WTC11 (cell line): ENCODE measurements around the gene MCIDAS. TPM values are rescaled to one million over a fixed set of nuclear protein-coding genes. Genes with fewer than 3 reads are reported as not detected.

ENCODE experiments used
- ATAC-seq: fragments of 200-7000 bp; cut with Tn5 transposase; 2 replicates; pipeline ENCODE4 v1.10.0; 2021; ENCODE audit warnings: mild to moderate bottlenecking, moderate library complexity
- CTCF ChIA-PET: fragments of 300-600 bp; sonication (Branson Sonifier 250); formaldehyde crosslinking; loops from one replicate; lab custom pipeline; 2021; ENCODE audit warnings: antibody characterized with exemption; lab: Charles Lee
- POLR2A ChIA-PET: fragments of 350-600 bp; sonication (Branson Sonifier 250); formaldehyde crosslinking; loops from one replicate; lab custom pipeline; 2021; ENCODE audit warnings: antibody characterized with exemption; lab: Charles Lee
- DNase-seq: peaks from one replicate; pipeline ENCODE4 v3.0.0; 2021; ENCODE audit warnings: low spot score
- H3K27ac Mint-ChIP-seq: 2 replicates; pipeline ENCODE4 v1.8.0; 2021; ENCODE audit warnings: mixed read lengths
- H3K27me3 Mint-ChIP-seq: 2 replicates; pipeline ENCODE4 v1.8.0; 2021; ENCODE audit warnings: low read depth, mild to moderate bottlenecking, moderate library complexity, mixed read lengths
- H3K36me3 Mint-ChIP-seq: 2 replicates; pipeline ENCODE4 v1.8.0; 2021; ENCODE audit warnings: mixed read lengths
- H3K4me1 Mint-ChIP-seq: 2 replicates; pipeline ENCODE4 v1.8.0; 2022; ENCODE audit warnings: mixed read lengths
- H3K4me3 Mint-ChIP-seq: 2 replicates; pipeline ENCODE4 v1.8.0; 2021; ENCODE audit warnings: mild to moderate bottlenecking, moderate library complexity, mixed read lengths
- H3K9me3 Mint-ChIP-seq: 2 replicates; pipeline ENCODE4 v1.8.0; 2021; ENCODE audit warnings: mixed read lengths
- ATF2 ChIP-seq: sonication (generic); formaldehyde crosslinking; IDR thresholded peaks from 2 replicates; pipeline ENCODE4 v1.8.1; 2022; ENCODE audit warnings: low read depth, missing genetic modification reagents, borderline replicate concordance
- E2F1 ChIP-seq: sonication (generic); formaldehyde crosslinking; IDR thresholded peaks from 2 replicates; pipeline ENCODE4 v1.8.0; 2022; ENCODE audit warnings: mild to moderate bottlenecking, missing genetic modification reagents
- E2F5 ChIP-seq: sonication (generic); formaldehyde crosslinking; IDR thresholded peaks from 2 replicates; pipeline ENCODE4 v1.8.1; 2022; ENCODE audit warnings: mild to moderate bottlenecking, moderate library complexity, missing genetic modification reagents
- FOXJ3 ChIP-seq: sonication (generic); formaldehyde crosslinking; IDR thresholded peaks from 2 replicates; pipeline ENCODE4 v1.9.0; 2021; ENCODE audit warnings: missing genetic modification reagents, mild to moderate bottlenecking, borderline replicate concordance
- GRHL2 ChIP-seq: fragments of 250-450 bp; sonication (Bioruptor Pico); IDR thresholded peaks from 2 replicates; pipeline ENCODE4 v1.8.0; 2022; ENCODE audit warnings: mild to moderate bottlenecking, moderate library complexity; ENCODE audit not compliant: insufficient replicate concordance, severe bottlenecking
- IRF1 ChIP-seq: sonication (generic); formaldehyde crosslinking; IDR thresholded peaks from 2 replicates; pipeline ENCODE4 v1.8.0; 2023; ENCODE audit warnings: missing genetic modification reagents
- JAZF1 ChIP-seq: fragments of 250-450 bp; sonication (Bioruptor Pico); IDR thresholded peaks from 2 replicates; pipeline ENCODE4 v1.9.0; 2021; ENCODE audit warnings: moderate library complexity, mild to moderate bottlenecking, inconsistent platforms
- MXD4 ChIP-seq: fragments of 250-450 bp; sonication (Bioruptor Pico); IDR thresholded peaks from 2 replicates; pipeline ENCODE4 v1.8.0; 2021; ENCODE audit warnings: mild to moderate bottlenecking, moderate library complexity, borderline replicate concordance
- NFE2L1 ChIP-seq: sonication (generic); formaldehyde crosslinking; IDR thresholded peaks from 2 replicates; pipeline ENCODE4 v1.8.1; 2023; ENCODE audit warnings: missing genetic modification reagents
- NFYB ChIP-seq: sonication (generic); formaldehyde crosslinking; conservative IDR thresholded peaks from 2 replicates; pipeline ENCODE4 v1.8.0; 2022; ENCODE audit warnings: low read depth, missing genetic modification reagents
- OVOL2 ChIP-seq: fragments of 250-450 bp; sonication (Bioruptor Pico); IDR thresholded peaks from 2 replicates; pipeline ENCODE4 v1.9.0; 2021; ENCODE audit warnings: mild to moderate bottlenecking, borderline replicate concordance
- PRDM15 ChIP-seq: sonication (generic); formaldehyde crosslinking; IDR thresholded peaks from 2 replicates; pipeline ENCODE4 v1.8.0; 2022; ENCODE audit warnings: missing genetic modification reagents
- PREB ChIP-seq: sonication (generic); formaldehyde crosslinking; IDR thresholded peaks from 2 replicates; pipeline ENCODE4 v1.8.1; 2022; ENCODE audit warnings: mild to moderate bottlenecking, missing genetic modification reagents, moderate library complexity, borderline replicate concordance
- RELA ChIP-seq: sonication (generic); formaldehyde crosslinking; IDR thresholded peaks from 2 replicates; pipeline ENCODE4 v1.8.1; 2022; ENCODE audit warnings: missing genetic modification reagents, mild to moderate bottlenecking, borderline replicate concordance
- SOX15 ChIP-seq: fragments of 250-450 bp; sonication (Bioruptor Pico); IDR thresholded peaks from 2 replicates; pipeline ENCODE4 v1.9.0; 2021; ENCODE audit warnings: mild to moderate bottlenecking
- ZNF138 ChIP-seq: sonication (generic); formaldehyde crosslinking; conservative IDR thresholded peaks from 2 replicates; pipeline ENCODE4 v1.8.1; 2022; ENCODE audit warnings: mild to moderate bottlenecking, moderate library complexity, missing genetic modification reagents
- ZNF263 ChIP-seq: sonication (generic); formaldehyde crosslinking; IDR thresholded peaks from 2 replicates; pipeline ENCODE4 v1.8.1; 2022; ENCODE audit warnings: low read depth, mild to moderate bottlenecking, moderate library complexity, missing genetic modification reagents
- ZNF416 ChIP-seq: fragments of 250-450 bp; sonication (Bioruptor Pico); IDR thresholded peaks from 2 replicates; pipeline ENCODE4 v1.9.0; 2021; ENCODE audit warnings: mild to moderate bottlenecking, inconsistent platforms
- ZNF425 ChIP-seq: fragments of 250-450 bp; sonication (Bioruptor Pico); conservative IDR thresholded peaks from 2 replicates; pipeline ENCODE4 v1.9.0; 2021; ENCODE audit warnings: mild to moderate bottlenecking
- ZNF671 ChIP-seq: fragments of 250-450 bp; sonication (Bioruptor Pico); IDR thresholded peaks from 2 replicates; pipeline ENCODE4 v1.8.0; 2021; ENCODE audit warnings: mild to moderate bottlenecking
- total RNA-seq: library from RNA; stranded (reverse); gene quantifications from 3 replicates; pipeline ENCODE4 v1.2.3, GENCODE V29; 2021

Gene MCIDAS
- total RNA-seq, 1 experiment from 2014 or later = 0.20 TPM

GRCh38 chr5:55231919-55232270, 4.8 kb upstream of the MCIDAS start (continued):
- no peak for TF ChIP-seq IRF1 (CRISPR knock-in tag)
- no peak for TF ChIP-seq MXD4 (CRISPR knock-in tag)
- TF ChIP-seq ZNF425 (CRISPR knock-in tag) = no peak
- no peak for TF ChIP-seq ZNF671 (CRISPR knock-in tag)
- TF ChIP-seq ZNF263 (CRISPR knock-in tag) = no peak
- no peak for TF ChIP-seq PREB
- no peak for TF ChIP-seq SOX15 (CRISPR knock-in tag)
- TF ChIP-seq ZNF138 (CRISPR knock-in tag) = no peak
- no peak for TF ChIP-seq ZNF416
- TF ChIP-seq GRHL2 (CRISPR knock-in tag) = no peak

- Mint-ChIP-seq H3K27me3 (peaks cover 98% of the 10 kb centered on the region), H3K36me3 (no peaks in the 10 kb centered on the region), H3K4me3 (peak overlapping the region; percentile 86), H3K27ac (no peak overlapping the region), H3K4me1 (peaks cover 36% of the 10 kb centered on the region), H3K9me3 (no peaks in the 10 kb centered on the region)
- DNase-seq (peak; percentile 24), ATAC-seq (no peak)
- TF ChIP-seq E2F5 (CRISPR knock-in tag) (no peak), OVOL2 (CRISPR knock-in tag) (no peak), NFE2L1 (no peak), PRDM15 (CRISPR knock-in tag) (no peak), RELA (CRISPR knock-in tag) (no peak), FOXJ3 (CRISPR knock-in tag) (no peak), JAZF1 (CRISPR knock-in tag) (no peak), E2F1 (CRISPR knock-in tag) (no peak), NFYB (no peak), ATF2 (CRISPR knock-in tag) (no peak)
- ChIA-PET CTCF (interaction anchor here (1.2 to 4.7 kb wide), 5 partner anchors 8 to 59 kb away, joined by 3 to 48 read pairs (median 13); partner anchors contain the start of gene CDC20B), POLR2A (interaction anchor here (1.0 to 2.1 kb wide), 3 partner anchors 8 to 55 kb away, joined by 3 to 7 read pairs (median 7); no protein-coding TSS in a partner anchor)
Measured at GRCh38 chr5:55231029-55231918, 4.2 kb upstream of the MCIDAS start.
